RWPE1 (cell line): ENCODE data around the gene TRPM3.
"Not testable (repeated sequence)": the region's sequence is repeated elsewhere in the genome, so short reads cannot be mapped to it uniquely, and the experiment has no call there.

Experiments used
- CTCF ChIA-PET: fragments of 350-600 bp; sonication (Branson Sonifier 250); formaldehyde crosslinking; extraction: SDS; loops from one replicate; lab custom pipeline; 2021; lab: Yijun Ruan, JAX
- POLR2A ChIA-PET: fragments of 400-600 bp; formaldehyde crosslinking; extraction: SDS; loops from one replicate; lab custom pipeline; 2020; ENCODE audit warnings: antibody characterized with exemption; ENCODE audit not compliant: low non-redundant PET; lab: Yijun Ruan, JAX
- DNase-seq: peaks from one replicate; pipeline ENCODE4 v3.0.0; 2012; ENCODE audit warnings: low spot score
- H3K27ac ChIP-seq: fragments of 450-650 bp; 2 replicates; pipeline ENCODE4 v1.5.1; 2017
- CTCF ChIP-seq: fragments of 450-650 bp; conservative IDR thresholded peaks from 2 replicates; pipeline ENCODE4 v1.5.1; 2017; ENCODE audit warnings: low read depth, mild to moderate bottlenecking

TRPM3 gene

DNA sequence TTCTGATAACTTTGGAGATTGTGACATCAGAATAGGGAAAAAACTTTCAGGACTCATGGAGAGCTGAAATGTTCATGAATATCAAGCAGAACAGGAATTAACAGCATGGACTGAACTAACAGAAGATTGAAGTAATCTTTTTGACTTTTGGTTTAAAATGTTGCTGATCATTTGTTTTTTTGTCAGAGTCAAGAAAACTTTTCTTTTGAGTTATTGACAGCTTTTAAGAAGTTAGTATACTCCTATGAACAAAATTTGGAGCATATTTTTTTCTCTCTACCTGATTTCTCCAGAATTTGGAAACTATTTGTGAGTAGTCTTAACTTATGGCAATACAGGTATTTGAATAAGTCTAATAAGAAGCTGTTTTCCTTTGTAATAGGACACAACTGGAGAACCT is 462.7 kb downstream of the TRPM3 start:
- POLR2A ChIA-PET: no interaction called here
- no peak for TF ChIP-seq CTCF
- CTCF ChIA-PET: interaction anchor here (0.6 kb wide), 1 partner anchor 394 kb away, joined by 3 read pairs; no protein-coding TSS in a partner anchor

GRCh38 chr9:70656281-70656680 is 465.1 kb downstream of the TRPM3 start:
- ChIA-PET POLR2A (no interaction called here), CTCF (no interaction called here)
- no peak for DNase-seq
- H3K27ac ChIP-seq: no peak overlapping the region
- TF ChIP-seq CTCF: no peak

More for the DNA sequence above, 462.7 kb downstream of the TRPM3 start:
- DNase-seq: no peak
- H3K27ac ChIP-seq: no peak overlapping the region

DNA sequence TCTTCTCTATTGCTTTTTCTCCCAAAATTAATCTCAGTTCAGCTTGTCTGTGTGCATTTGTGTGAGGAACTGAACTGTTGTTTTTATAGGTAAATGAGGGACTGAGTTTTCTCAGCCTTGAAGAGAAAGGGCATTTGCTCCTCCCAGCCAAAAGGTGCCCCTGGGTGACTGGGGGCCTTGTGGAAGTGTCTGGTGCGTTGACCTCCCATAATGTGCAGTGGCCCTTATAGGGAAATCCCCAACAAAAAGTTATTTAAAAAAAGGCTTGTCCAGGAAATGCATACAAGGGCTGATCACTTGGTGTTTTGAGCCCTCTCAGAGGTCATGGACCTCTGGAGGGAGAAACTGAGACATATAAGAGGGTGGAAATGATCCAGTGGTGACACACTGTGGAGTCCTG is 467.3 kb downstream of the TRPM3 start:
- POLR2A ChIA-PET: no interaction called here
- CTCF ChIA-PET: no interaction called here
- TF ChIP-seq CTCF: no peak
- H3K27ac ChIP-seq: no peak overlapping the region
- DNase-seq: no peak

DNA sequence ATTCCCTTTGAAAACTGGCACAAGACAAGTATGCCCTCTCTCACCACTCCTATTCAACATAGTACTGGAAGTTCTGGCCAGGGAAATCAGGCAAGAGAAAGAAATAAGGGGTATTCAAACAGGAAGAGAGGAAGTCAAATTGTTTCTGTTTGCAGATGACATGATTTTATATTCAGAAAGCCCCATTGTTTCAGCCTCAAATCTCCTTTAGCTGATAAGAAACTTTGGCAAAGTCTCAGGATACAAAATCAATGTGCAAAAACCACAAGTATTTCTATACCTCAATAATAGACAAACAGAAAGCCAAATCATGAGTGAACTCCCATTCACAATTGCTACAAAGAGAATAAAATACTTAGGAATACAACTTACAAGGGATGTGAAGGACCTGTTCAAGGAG is 476.8 kb downstream of the TRPM3 start:
- DNase-seq, POLR2A ChIA-PET, H3K27ac ChIP-seq, CTCF ChIA-PET: not testable (repeated sequence)

DNA sequence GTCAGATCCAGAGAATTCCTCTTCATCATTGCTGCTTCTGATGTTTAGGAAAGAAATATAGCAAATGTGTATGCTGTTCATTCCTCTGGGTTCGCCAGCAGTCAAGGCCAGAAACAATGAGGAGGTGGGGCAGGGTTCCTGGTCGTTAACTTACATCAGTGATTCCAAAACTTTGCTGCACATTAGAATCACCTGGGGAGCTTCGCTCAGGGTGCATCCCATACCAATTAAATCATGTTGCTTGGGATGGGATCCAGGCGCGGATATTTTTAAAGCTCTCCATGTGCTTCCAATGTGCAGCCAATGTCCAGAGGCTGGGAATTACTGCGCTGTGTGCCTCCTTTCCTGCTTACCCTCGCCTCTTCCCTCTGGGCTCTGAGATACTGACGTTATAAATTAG is 479.1 kb downstream of the TRPM3 start:
- no peak for DNase-seq
- H3K27ac ChIP-seq: no peak overlapping the region
- TF ChIP-seq CTCF: no peak
- CTCF ChIA-PET: interaction anchor here (0.6 kb wide), 1 partner anchor 142 kb away, joined by 3 read pairs; no protein-coding TSS in a partner anchor
- POLR2A ChIA-PET: no interaction called here

DNA sequence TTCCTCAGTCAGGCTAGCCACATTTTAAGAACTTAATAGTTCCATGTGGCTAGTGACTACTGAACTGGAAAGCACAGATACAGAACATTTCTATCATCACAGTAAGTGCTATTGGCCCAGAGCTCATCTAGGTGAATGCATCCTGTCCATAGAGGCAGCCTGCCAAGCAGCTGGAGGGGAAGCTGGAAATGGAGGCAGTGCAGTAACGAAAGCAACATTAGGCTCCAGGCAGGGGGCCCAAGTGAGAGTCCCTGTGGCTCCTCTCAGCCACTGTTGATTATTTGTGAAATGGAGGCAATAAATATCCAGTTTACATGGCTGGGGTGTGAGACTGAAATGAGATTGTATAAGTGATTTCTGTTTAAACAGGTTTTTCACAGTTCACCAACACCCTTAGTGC is 479.8 kb downstream of the TRPM3 start:
- ChIA-PET POLR2A (no interaction called here), CTCF (interaction anchor here (1.1 kb wide), 1 partner anchor 608 kb away, joined by 6 read pairs; no protein-coding TSS in a partner anchor)
- no peak overlapping the region for H3K27ac ChIP-seq
- TF ChIP-seq CTCF: no peak
- DNase-seq: no peak

- no peak for TF ChIP-seq CTCF
These were observed 480.4 kb downstream of the TRPM3 start for GRCh38 chr9:70641031-70641430.

More at GRCh38 chr9:70641031-70641430, 480.4 kb downstream of the TRPM3 start:
- POLR2A ChIA-PET: no interaction called here
- H3K27ac ChIP-seq: no peak overlapping the region
- CTCF ChIA-PET: interaction anchor here (0.8 to 1.3 kb wide), 3 partner anchors 39 to 608 kb away, joined by 4 to 21 read pairs (median 6); no protein-coding TSS in a partner anchor
- DNase-seq: no peak
